ENCODE results near the gene SLC16A7. TPM values are rescaled to one million over a fixed set of nuclear protein-coding genes. Genes with fewer than 3 reads are reported as not detected.

Gene SLC16A7
- total RNA-seq, 4 donors from 2014 or later: 16.9 to 45.4 (median 27.1) TPM

DNA sequence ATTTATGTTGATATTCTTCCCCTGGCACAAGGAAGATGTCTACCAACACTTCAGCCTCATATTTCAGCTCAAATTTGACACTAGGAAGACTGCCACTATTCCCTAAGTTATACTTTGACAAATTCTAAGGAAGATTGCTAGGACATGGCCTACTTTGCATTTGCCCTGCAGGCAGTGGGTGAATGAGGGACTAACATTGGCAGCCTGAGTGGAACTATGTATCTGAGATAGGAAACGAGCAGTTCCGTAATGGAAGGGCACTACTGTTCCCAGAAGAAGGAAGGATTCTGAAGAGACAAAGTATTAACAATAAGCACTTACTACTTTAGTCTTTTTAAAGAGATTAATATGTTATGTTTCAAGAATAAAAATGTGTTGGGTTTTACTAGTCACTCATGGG lies 115.1 kb downstream of the SLC16A7 start:
- intact Hi-C loops (cut with DNase I): no loop called here
- Histone ChIP-seq H3K4me3 (no peak overlapping the region), H3K4me1 (peaks cover 0 to 6% (median 2%) of the 10 kb centered on the region in 4 donors), H3K9me3 (no peaks in the 10 kb centered on the region), H3K27me3 (no peaks in the 10 kb centered on the region), H3K27ac (replicated peaks in 1 of 4) (no peak overlapping the region), H3K36me3 (no peaks in the 10 kb centered on the region)
- TF ChIP-seq CTCF (IDR thresholded peaks at IDR 0.05) (no peak), EP300 (IDR thresholded peaks at IDR 0.05) (no peak), POLR2A (IDR thresholded peaks at IDR 0.05; ENCODE audit: low read depth) (no peak), POLR2AphosphoS5 (IDR thresholded peaks at IDR 0.05) (no peak)
- no peak for DNase-seq (ENCODE audit: extremely low spot score)
- WGBS: 81% methylated on average over 2 of the region's 2 CpGs

GRCh38 chr12:59715434-59715833 lies 119.6 kb downstream of the SLC16A7 start:
- H3K4me1 ChIP-seq: peaks cover 0 to 10% (median 0%) of the 10 kb centered on the region in 4 donors
- DNase-seq (ENCODE audit: extremely low spot score): no peak

GRCh38 chr12:59716043-59716442 lies 120.2 kb downstream of the SLC16A7 start:
- intact Hi-C loops (cut with DNase I): no loop called here
- H3K27ac ChIP-seq (replicated peaks in 1 of 4): no peak overlapping the region
- H3K4me1 ChIP-seq: peaks cover 0 to 10% (median 0%) of the 10 kb centered on the region in 4 donors
- no peaks in the 10 kb centered on the region for H3K27me3 ChIP-seq
- no peaks in the 10 kb centered on the region for H3K36me3 ChIP-seq
- no peak for TF ChIP-seq POLR2AphosphoS5 (IDR thresholded peaks at IDR 0.05)
- TF ChIP-seq EP300 (IDR thresholded peaks at IDR 0.05): no peak
- no peak for TF ChIP-seq POLR2A (IDR thresholded peaks at IDR 0.05; ENCODE audit: low read depth)
- no peak for TF ChIP-seq CTCF (IDR thresholded peaks at IDR 0.05)
- DNase-seq (ENCODE audit: extremely low spot score): no peak
- WGBS: 90% methylated on average over 4 of the region's 4 CpGs
- no peaks in the 10 kb centered on the region for H3K9me3 ChIP-seq
- no peak overlapping the region for H3K4me3 ChIP-seq

More at GRCh38 chr12:59715434-59715833, 119.6 kb downstream of the SLC16A7 start:
- 100% methylated on average over 2 of the region's 2 CpGs for WGBS
- H3K9me3 ChIP-seq: no peaks in the 10 kb centered on the region
- H3K27me3 ChIP-seq: no peaks in the 10 kb centered on the region
- no peaks in the 10 kb centered on the region for H3K36me3 ChIP-seq
- no peak overlapping the region for H3K27ac ChIP-seq (replicated peaks in 1 of 4)
- intact Hi-C loops (cut with DNase I): no loop called here
- no peak for TF ChIP-seq EP300 (IDR thresholded peaks at IDR 0.05)
- TF ChIP-seq CTCF (IDR thresholded peaks at IDR 0.05): no peak
- no peak for TF ChIP-seq POLR2AphosphoS5 (IDR thresholded peaks at IDR 0.05)
- no peak for TF ChIP-seq POLR2A (IDR thresholded peaks at IDR 0.05; ENCODE audit: low read depth)
- no peak overlapping the region for H3K4me3 ChIP-seq

GRCh38 chr12:59717436-59717835 lies 121.6 kb downstream of the SLC16A7 start:
- intact Hi-C loops (cut with DNase I): no loop called here
- Histone ChIP-seq H3K9me3 (no peaks in the 10 kb centered on the region), H3K27me3 (no peaks in the 10 kb centered on the region), H3K4me1 (peaks cover 0 to 10% (median 0%) of the 10 kb centered on the region in 4 donors), H3K27ac (replicated peaks in 1 of 4) (no peak overlapping the region), H3K36me3 (no peaks in the 10 kb centered on the region), H3K4me3 (no peak overlapping the region)
- 84% methylated on average over 2 of the region's 2 CpGs for WGBS
- no peak for TF ChIP-seq POLR2AphosphoS5 (IDR thresholded peaks at IDR 0.05)
- TF ChIP-seq EP300 (IDR thresholded peaks at IDR 0.05): no peak
- TF ChIP-seq CTCF (IDR thresholded peaks at IDR 0.05): no peak
- TF ChIP-seq POLR2A (IDR thresholded peaks at IDR 0.05; ENCODE audit: low read depth): no peak
- DNase-seq (ENCODE audit: extremely low spot score): no peak

DNA sequence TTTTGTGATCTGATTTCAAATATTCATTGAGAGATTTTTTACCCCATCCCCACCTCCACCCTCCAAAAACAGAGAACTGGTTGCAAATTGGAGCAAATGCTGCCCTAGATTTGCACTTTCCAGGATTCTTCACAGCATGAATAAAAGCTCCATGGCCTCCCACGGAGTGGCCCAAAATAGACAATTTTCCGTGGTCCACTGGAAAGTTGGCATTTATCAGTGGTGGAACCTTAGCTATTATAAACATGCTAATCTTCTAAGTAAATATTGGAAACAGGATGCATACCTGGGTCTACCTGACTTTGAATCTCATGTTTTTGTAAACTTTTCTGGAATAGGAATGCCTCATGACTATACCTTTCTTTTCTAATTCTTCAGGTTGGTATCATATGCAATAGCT lies 123.9 kb downstream of the SLC16A7 start:
- DNase-seq (ENCODE audit: extremely low spot score): no peak
- no peak overlapping the region for H3K4me3 ChIP-seq
- no peaks in the 10 kb centered on the region for H3K36me3 ChIP-seq
- intact Hi-C loops (cut with DNase I): no loop called here
- 53% methylated on average over 2 of the region's 2 CpGs for WGBS
- H3K27me3 ChIP-seq: no peaks in the 10 kb centered on the region
- peaks cover 0 to 10% (median 0%) of the 10 kb centered on the region in 4 donors for H3K4me1 ChIP-seq
- no peak for TF ChIP-seq POLR2AphosphoS5 (IDR thresholded peaks at IDR 0.05)
- TF ChIP-seq POLR2A (IDR thresholded peaks at IDR 0.05; ENCODE audit: low read depth): no peak
- no peak for TF ChIP-seq EP300 (IDR thresholded peaks at IDR 0.05)
- no peak for TF ChIP-seq CTCF (IDR thresholded peaks at IDR 0.05)
- no peak overlapping the region for H3K27ac ChIP-seq (replicated peaks in 1 of 4)
- no peaks in the 10 kb centered on the region for H3K9me3 ChIP-seq
